Measurements from ENCODE around the gene COBLL1.
"Not testable (repeated sequence)": the region's sequence is repeated elsewhere in the genome, so short reads cannot be mapped to it uniquely, and the experiment has no call there.

COBLL1 gene

GRCh38 chr2:164841719-164842623, at the start of gene COBLL1:
COBLL1 (minus strand) TSS chr2:164841823; CDS start chr2:164841196, 627 bp downstream.
- DNase-seq (ENCODE audit: low read depth): peak; percentile 75

- DNase-seq (ENCODE audit: low read depth): no peak
These were observed 48.9 kb upstream of the COBLL1 start for GRCh38 chr2:164890544-164890943.

GRCh38 chr2:164888592-164888991, 47.0 kb upstream of the COBLL1 start:
- DNase-seq (ENCODE audit: low read depth): no peak

GRCh38 chr2:164887434-164888144, 46.0 kb upstream of the COBLL1 start:
- no peak for DNase-seq (ENCODE audit: low read depth)

GRCh38 chr2:164882276-164882675, 40.7 kb upstream of the COBLL1 start:
- peak; percentile 26 for DNase-seq (ENCODE audit: low read depth)

- DNase-seq (ENCODE audit: low read depth): peak; percentile 26
These were observed 39.9 kb upstream of the COBLL1 start for GRCh38 chr2:164881524-164881923.

- DNase-seq (ENCODE audit: low read depth): peak; percentile 82
These were observed 38.4 kb upstream of the COBLL1 start for GRCh38 chr2:164879901-164880535.

- DNase-seq (ENCODE audit: low read depth): no peak
These were observed 36.3 kb upstream of the COBLL1 start for GRCh38 chr2:164877927-164878326.

- DNase-seq (ENCODE audit: low read depth): no peak
These were observed 35.5 kb upstream of the COBLL1 start for GRCh38 chr2:164877169-164877568.

GRCh38 chr2:164875334-164876205, 33.9 kb upstream of the COBLL1 start:
- DNase-seq (ENCODE audit: low read depth): no peak

GRCh38 chr2:164873210-164873908, 31.7 kb upstream of the COBLL1 start:
- DNase-seq (ENCODE audit: low read depth): no peak

GRCh38 chr2:164871404-164871803, 29.8 kb upstream of the COBLL1 start:
- DNase-seq (ENCODE audit: low read depth): no peak

GRCh38 chr2:164869420-164869772, 27.8 kb upstream of the COBLL1 start:
- DNase-seq (ENCODE audit: low read depth): no peak

- DNase-seq (ENCODE audit: low read depth): peak; percentile 79
These were observed 27.2 kb upstream of the COBLL1 start for GRCh38 chr2:164868563-164869419.

- DNase-seq (ENCODE audit: low read depth): peak; percentile 34
These were observed 26.3 kb upstream of the COBLL1 start for GRCh38 chr2:164867779-164868397.

GRCh38 chr2:164866381-164866780, 24.8 kb upstream of the COBLL1 start:
- DNase-seq (ENCODE audit: low read depth): not testable (repeated sequence)

GRCh38 chr2:164860694-164861042, 19.0 kb upstream of the COBLL1 start:
- DNase-seq (ENCODE audit: low read depth): no peak

- DNase-seq (ENCODE audit: low read depth): not testable (repeated sequence)
These were observed 18.5 kb upstream of the COBLL1 start for GRCh38 chr2:164859906-164860693.

GRCh38 chr2:164859251-164859818, 17.7 kb upstream of the COBLL1 start:
- DNase-seq (ENCODE audit: low read depth): no peak
